Kidney epithelial cell (primary cell): ENCODE results near the gene ZNF831. TPM values are rescaled to one million over a fixed set of nuclear protein-coding genes. Genes with fewer than 3 reads are reported as not detected.
A peak's percentile ranks its signal among the peaks of the same experiment; 100 is the strongest.

Experiments used
- DNase-seq: peaks from one replicate; pipeline ENCODE4 v3.0.0-alpha.2; 2010; ENCODE audit warnings: low read depth
- H3K27me3 ChIP-seq: 2 replicates; pipeline ENCODE4 v1.6.0; 2011; ENCODE audit warnings: low read length; ENCODE audit not compliant: control insufficient read depth, insufficient read depth
- H3K36me3 ChIP-seq: 2 replicates; pipeline ENCODE4 v1.5.1; 2011; ENCODE audit warnings: low read length; ENCODE audit not compliant: control insufficient read depth, insufficient read depth
- H3K4me3 ChIP-seq: 2 replicates; pipeline ENCODE4 v1.5.1; 2011; ENCODE audit warnings: low read depth, mild to moderate bottlenecking, control low read depth, low read length
- CTCF ChIP-seq: IDR thresholded peaks from 2 replicates; pipeline ENCODE4 v1.5.1; 2011; ENCODE audit warnings: mild to moderate bottlenecking, moderate library complexity, low read length, control low read depth, inconsistent platforms; ENCODE audit not compliant: insufficient read depth, poor library complexity, severe bottlenecking
- total RNA-seq: library from RNA; depleted of rRNA; stranded (reverse); fragments of >200 nt; gene quantifications from 2 replicates; pipeline ENCODE4 v1.2.3, GENCODE V29; 2015

The ZNF831 gene
- total RNA-seq, 1 donor from 2014 or later, result not detected

- Histone ChIP-seq H3K27me3 (no peaks in the 10 kb centered on the region), H3K4me3 (no peak overlapping the region), H3K36me3 (no peaks in the 10 kb centered on the region)
- DNase-seq, result no peak
- no peak for TF ChIP-seq CTCF
Observed at GRCh38 chr20:59195316-59195993, 31.8 kb downstream of the ZNF831 start.

- Histone ChIP-seq H3K36me3 (no peaks in the 10 kb centered on the region), H3K4me3 (no peak overlapping the region), H3K27me3 (no peaks in the 10 kb centered on the region)
- no peak for DNase-seq
- no peak for TF ChIP-seq CTCF
Observed at GRCh38 chr20:59204165-59204894, 40.7 kb downstream of the ZNF831 start.

- H3K4me3 ChIP-seq, result no peak overlapping the region
- DNase-seq, result no peak
- no peaks in the 10 kb centered on the region for H3K36me3 ChIP-seq
- no peaks in the 10 kb centered on the region for H3K27me3 ChIP-seq
- no peak for TF ChIP-seq CTCF
Observed at GRCh38 chr20:59205044-59205443, 41.4 kb downstream of the ZNF831 start.

GRCh38 chr20:59207235-59207634 lies 43.6 kb downstream of the ZNF831 start:
- TF ChIP-seq CTCF, result no peak
- no peaks in the 10 kb centered on the region for H3K36me3 ChIP-seq
- DNase-seq, result no peak
- no peak overlapping the region for H3K4me3 ChIP-seq
- no peaks in the 10 kb centered on the region for H3K27me3 ChIP-seq

- Histone ChIP-seq H3K4me3 (no peak overlapping the region), H3K36me3 (no peaks in the 10 kb centered on the region), H3K27me3 (no peaks in the 10 kb centered on the region)
- peak; percentile 11 for TF ChIP-seq CTCF
- DNase-seq, result no peak
Observed at GRCh38 chr20:59207742-59208357, 44.2 kb downstream of the ZNF831 start.
